ENCODE measurements around the gene CREB3L2. TPM values are rescaled to one million over a fixed set of nuclear protein-coding genes. Genes with fewer than 3 reads are reported as not detected.
"Not testable (repeated sequence)": the region's sequence is repeated elsewhere in the genome, so short reads cannot be mapped to it uniquely, and the experiment has no call there.

Gene CREB3L2
- total and polyA plus RNA-seq, 2 of the 13 experiments (the other 11 are each of a cell fraction or from before 2014, with no cell fraction given) = 22.1 to 41.1 TPM

- H4K20me1 ChIP-seq (ENCODE audit: insufficient read depth, low read length); CTCF ChIA-PET (ENCODE audit: low intra/inter-chr PET ratio, low total read pairs); DNase-seq (ENCODE audit: low spot score); POLR2A ChIA-PET; H3K27me3 ChIP-seq (ENCODE audit: control insufficient read depth in 1 of 2, insufficient read depth in 2 of 2, low read length in 2 of 2); intact Hi-C loops (cut with micrococcal nuclease; ENCODE audit: unreplicated experiment); H2AFZ ChIP-seq (ENCODE audit: low read length); ATAC-seq; H3K36me3 ChIP-seq (replicated peaks in 1 of 2; ENCODE audit: control insufficient read depth in 1 of 2, insufficient read depth in 2 of 2, low read length in 2 of 2); H3K9ac ChIP-seq (ENCODE audit: insufficient read depth, low read depth, low read length); BruUV-seq (replicated peaks); H3K79me2 ChIP-seq (ENCODE audit: insufficient read depth, low read length); H3K4me2 ChIP-seq (ENCODE audit: low read depth, low read length); H3K9me3 ChIP-seq (ENCODE audit: low read length); H3K27ac ChIP-seq (ENCODE audit: extremely low read length, insufficient read depth, low read length); H3K4me3 ChIP-seq (replicated peaks in 1 of 3; ENCODE audit: insufficient read depth in 1 of 3, low read depth in 2 of 3, low read length in 3 of 3); FAIRE-seq: not testable (repeated sequence)
- H3K4me1 ChIP-seq (ENCODE audit: insufficient read depth, low read length) = peaks cover 10% of the 10 kb centered on the region
- WGBS (ENCODE audit: low lambda C conversion rate) = 86% methylated on average over 4 of the region's 4 CpGs
- TF ChIP-seq, protein P1, sequence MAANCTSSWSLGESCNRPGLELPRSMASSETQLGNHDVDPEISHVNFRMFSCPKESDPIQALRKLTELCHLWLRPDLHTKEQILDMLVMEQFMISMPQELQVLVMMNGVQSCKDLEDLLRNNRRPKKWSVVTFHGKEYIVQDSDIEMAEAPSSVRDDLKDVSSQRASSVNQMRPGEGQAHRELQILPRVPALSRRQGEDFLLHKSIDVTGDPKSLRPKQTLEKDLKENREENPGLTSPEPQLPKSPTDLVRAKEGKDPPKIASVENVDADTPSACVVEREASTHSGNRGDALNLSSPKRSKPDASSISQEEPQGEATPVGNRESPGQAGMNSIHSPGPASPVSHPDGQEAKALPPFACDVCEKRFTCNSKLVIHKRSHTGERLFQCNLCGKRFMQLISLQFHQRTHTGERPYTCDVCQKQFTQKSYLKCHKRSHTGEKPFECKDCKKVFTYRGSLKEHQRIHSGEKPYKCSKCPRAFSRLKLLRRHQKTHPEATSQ (CRISPR knock-in tag; IDR thresholded peaks at IDR 0.05; ENCODE audit: borderline replicate concordance) = peak; percentile 34; the same call in 1 of the 2 replicates
- TF ChIP-seq ZMYM4 (CRISPR knock-in tag; IDR thresholded peaks at IDR 0.05) = peak; percentile 24; the same call in 1 of the 2 replicates
- TF ChIP-seq HOMEZ (CRISPR knock-in tag; IDR thresholded peaks at IDR 0.05; ENCODE audit: low read depth) = peak; percentile 23; the same call in 1 of the 2 replicates
- in situ Hi-C loops (cut with HindIII; ENCODE audit: extremely low pct_ligation_motif_present, low pct_unique_long_range_greater_than_20kb) = loop anchor here (25.0 kb wide), 1 partner anchor 723 kb away; no protein-coding TSS in a partner anchor
Observed at GRCh38 chr7:138014201-138014600, 12.3 kb upstream of the CREB3L2 start.

DNA sequence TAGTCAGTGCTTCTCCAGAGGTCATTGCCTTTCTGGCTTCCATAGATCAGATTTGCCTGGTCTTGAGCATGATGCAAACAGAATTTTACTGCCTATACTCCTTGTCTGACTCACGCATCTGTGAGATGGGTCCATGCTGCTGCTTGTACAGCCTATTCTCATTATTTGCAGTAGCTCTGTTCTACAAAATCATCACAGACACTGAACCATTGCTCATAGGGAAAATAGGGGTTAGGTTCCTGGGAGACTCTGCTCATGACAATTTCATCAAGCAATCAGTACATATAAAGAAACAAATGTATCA is 7.4 kb upstream of the CREB3L2 start:
- Histone ChIP-seq H3K4me2 (ENCODE audit: low read depth, low read length) (no peak overlapping the region), H3K36me3 (replicated peaks in 1 of 2; ENCODE audit: control insufficient read depth in 1 of 2, insufficient read depth in 2 of 2, low read length in 2 of 2) (no peaks in the 10 kb centered on the region), H4K20me1 (ENCODE audit: insufficient read depth, low read length) (no peaks in the 10 kb centered on the region), H3K27me3 (ENCODE audit: control insufficient read depth in 1 of 2, insufficient read depth in 2 of 2, low read length in 2 of 2) (no peaks in the 10 kb centered on the region), H3K9me3 (ENCODE audit: low read length) (no peaks in the 10 kb centered on the region), H2AFZ (ENCODE audit: low read length) (no peak overlapping the region), H3K9ac (ENCODE audit: insufficient read depth, low read depth, low read length) (no peak overlapping the region), H3K4me3 (replicated peaks in 1 of 3; ENCODE audit: insufficient read depth in 1 of 3, low read depth in 2 of 3, low read length in 3 of 3) (no peak overlapping the region), H3K4me1 (ENCODE audit: insufficient read depth, low read length) (peaks cover 19% of the 10 kb centered on the region), H3K79me2 (ENCODE audit: insufficient read depth, low read length) (no peaks in the 10 kb centered on the region), H3K27ac (ENCODE audit: extremely low read length, insufficient read depth, low read length) (no peak overlapping the region)
- FAIRE-seq = no peak
- WGBS (ENCODE audit: low lambda C conversion rate) = 89% methylated on average over 1 of the region's 1 CpG
- CTCF ChIA-PET (ENCODE audit: low intra/inter-chr PET ratio, low total read pairs) = interaction anchor here (0.6 to 3.1 kb wide), 5 partner anchors 78 to 353 kb away, joined by 3 to 46 read pairs (median 4); no protein-coding TSS in a partner anchor
- POLR2A ChIA-PET = no interaction called here
- in situ Hi-C loops (cut with HindIII; ENCODE audit: extremely low pct_ligation_motif_present, low pct_unique_long_range_greater_than_20kb) (loop anchor here (5.0 to 25.0 kb wide), 3 partner anchors 102 to 728 kb away; no protein-coding TSS in a partner anchor), intact Hi-C loops (cut with micrococcal nuclease; ENCODE audit: unreplicated experiment) (loop anchor here (1.0 to 5.0 kb wide), 3 partner anchors 106 to 402 kb away; no protein-coding TSS in a partner anchor)
- ATAC-seq = no peak
- no TSS peak for BruUV-seq (replicated peaks)
- TF ChIP-seq ZNF629 (CRISPR knock-in tag; conservative IDR thresholded peaks at IDR 0.05) (peak; percentile 86), ZFYVE20 (CRISPR knock-in tag; IDR thresholded peaks at IDR 0.05; ENCODE audit: borderline replicate concordance, low read depth) (no peak), ZBTB7B (CRISPR knock-in tag; IDR thresholded peaks at IDR 0.05) (no peak), YY1 (IDR thresholded peaks at IDR 0.05; ENCODE audit: insufficient read depth, insufficient replicate concordance, low read depth, low read length) (no peak)
- DNase-seq (ENCODE audit: low spot score) = no peak
